Keratinocyte (primary cell): ENCODE results near the gene ERFL. TPM values are rescaled to one million over a fixed set of nuclear protein-coding genes. Genes with fewer than 3 reads are reported as not detected.

ENCODE experiments used
- DNase-seq: peaks from one replicate; pipeline ENCODE4 v3.0.0-alpha.2; 2011; ENCODE audit warnings: low read depth, missing footprints, low spot score
- FAIRE-seq: peaks from 2 replicates; lab custom pipeline; 2011; peaks lifted over from hg19 to GRCh38; lab: Jason Lieb, UNC
- H2AFZ ChIP-seq: 2 replicates; pipeline ENCODE4 v1.6.0; 2012; ENCODE audit warnings: low read length, control low read depth, inconsistent platforms; ENCODE audit not compliant: control insufficient read depth
- H3K27ac ChIP-seq: 2 replicates; pipeline ENCODE4 v1.5.1; 2011; ENCODE audit warnings: low read length; ENCODE audit not compliant: control insufficient read depth, insufficient read depth
- H3K27me3 ChIP-seq: 3 replicates; pipeline ENCODE4 v1.6.0; 2011; ENCODE audit warnings: low read length; ENCODE audit not compliant: control insufficient read depth, insufficient read depth; ENCODE audit errors: extremely low read depth
- H3K36me3 ChIP-seq, 2 experiments: 2 replicates in 1 of 2; 3 replicates in 1 of 2; pipeline ENCODE4 v1.5.1; 2011; ENCODE audit warnings: low read length in 2 of 2, mild to moderate bottlenecking in 1 of 2; ENCODE audit not compliant: control insufficient read depth in 2 of 2, insufficient read depth in 2 of 2; ENCODE audit errors: extremely low read depth in 1 of 2
- H3K4me1 ChIP-seq: 3 replicates; pipeline ENCODE4 v1.5.1; 2011; ENCODE audit warnings: low read length; ENCODE audit not compliant: control insufficient read depth, insufficient read depth; ENCODE audit errors: extremely low read depth
- H3K4me2 ChIP-seq: 3 replicates; pipeline ENCODE4 v1.6.0; 2011; ENCODE audit warnings: low read depth, low read length; ENCODE audit not compliant: control insufficient read depth, insufficient read depth; ENCODE audit errors: extremely low read depth
- H3K4me3 ChIP-seq, 3 experiments: fragments of 200-600 bp in 1 of 3; sonication (generic) in 1 of 3; 2 replicates in 2 of 3; 3 replicates in 1 of 3; pipeline ENCODE4 v1.5.1; 2011 to 2016; ENCODE audit warnings: low read length in 3 of 3, mild to moderate bottlenecking in 3 of 3, control low read depth in 2 of 3, inconsistent platforms in 1 of 3, low read depth in 1 of 3, mixed read lengths in 1 of 3, mixed run types in 1 of 3, moderate library complexity in 1 of 3; ENCODE audit not compliant: control insufficient read depth in 2 of 3, insufficient read depth in 2 of 3; ENCODE audit errors: extremely low read depth in 1 of 3
- H3K79me2 ChIP-seq: 2 replicates; pipeline ENCODE4 v1.6.0; 2012; ENCODE audit warnings: low read length; ENCODE audit not compliant: control insufficient read depth, insufficient read depth
- H3K9ac ChIP-seq: 3 replicates; pipeline ENCODE4 v1.6.0; 2011; ENCODE audit warnings: low read length; ENCODE audit not compliant: control insufficient read depth, insufficient read depth; ENCODE audit errors: extremely low read depth
- H3K9me1 ChIP-seq: 3 replicates; pipeline ENCODE4 v1.6.0; 2011; ENCODE audit warnings: low read length; ENCODE audit not compliant: control insufficient read depth, insufficient read depth; ENCODE audit errors: extremely low read depth
- H3K9me3 ChIP-seq: 2 replicates; pipeline ENCODE4 v1.5.1; 2012; ENCODE audit warnings: low read depth, low read length; ENCODE audit not compliant: control insufficient read depth
- H4K20me1 ChIP-seq: 3 replicates; pipeline ENCODE4 v1.6.0; 2011; ENCODE audit warnings: low read length; ENCODE audit not compliant: control insufficient read depth, insufficient read depth; ENCODE audit errors: extremely low read depth
- CTCF ChIP-seq, 3 experiments: IDR thresholded peaks in 1 of 3; conservative IDR thresholded peaks in 1 of 3; optimal IDR thresholded peaks in 1 of 3; 2 replicates in 2 of 3; 3 replicates in 1 of 3; pipeline versions ENCODE3 to v1.5.1; 2011; ENCODE audit warnings: low read length in 3 of 3, mild to moderate bottlenecking in 3 of 3, moderate library complexity in 2 of 3, control low read depth in 1 of 3, inconsistent platforms in 1 of 3; ENCODE audit not compliant: insufficient read depth in 2 of 3; ENCODE audit errors: extremely low read depth in 1 of 3
- EZH2 ChIP-seq: IDR thresholded peaks from one replicate; pipeline ENCODE4 v1.6.1; 2012; ENCODE audit warnings: inconsistent platforms, mild to moderate bottlenecking, low read length, moderate library complexity
- dilution Hi-C: fragments of 300-500 bp; cut with MboI; formaldehyde crosslinking; loops from one replicate; pipeline ENCODE4 v1.7.0; 2020; ENCODE audit warnings: low sequenced_read_pairs; ENCODE audit not compliant: extremely low pct_ligation_motif_present
- polyA plus RNA-seq, 5 experiments: library from polyadenylated mRNA; depleted of rRNA in 3 of 5; stranded (reverse) in 3 of 5; stranded (forward) in 1 of 5; unstranded in 1 of 5; fragments of >200 nt; gene quantifications; 1 replicate in 1 of 5; 2 replicates in 3 of 5; 3 replicates in 1 of 5; pipeline versions ENCODE4 v1.2.1 to v1.2.3, GENCODE V29; 2011 to 2012; ENCODE audit warnings: missing spikeins in 2 of 5, low read depth in 1 of 5, low replicate concordance in 1 of 5

The ERFL gene
- polyA plus RNA-seq, 1 donor (not counting 4 experiments of a cell fraction or from before 2014, with no cell fraction given), result not detected

- Histone ChIP-seq H3K9me3 (no peaks in the 10 kb centered on the region), H3K79me2 (peaks cover 42% of the 10 kb centered on the region), H3K27ac (peak overlapping the region; percentile 83), H3K4me1 (peaks cover 45% of the 10 kb centered on the region), H4K20me1 (no peaks in the 10 kb centered on the region), H3K36me3 (peaks cover 8% of the 10 kb centered on the region in 2 experiments), H2AFZ (peak overlapping the region; percentile 71), H3K27me3 (no peaks in the 10 kb centered on the region), H3K4me2 (peak overlapping the region; percentile 96), H3K9ac (peak overlapping the region; percentile 93), H3K4me3 (peak overlapping the region; percentile 94 to 99 (median 99)), H3K9me1 (peaks cover 6% of the 10 kb centered on the region)
- FAIRE-seq (peak; percentile 44), DNase-seq (peak; percentile 78)
- TF ChIP-seq CTCF (optimal IDR thresholded peaks at IDR 0.05 in 1 of 3, IDR thresholded peaks at IDR 0.05 in 1 of 3, conservative IDR thresholded peaks at IDR 0.05 in 1 of 3; ENCODE audit: extremely low read depth in 1 of 3, insufficient read depth in 2 of 3, low read length in 3 of 3), result peak in 1 of 3 experiments; percentile 24
- TF ChIP-seq EZH2, result no peak
- dilution Hi-C loops, result no loop called here
These were observed 44.2 kb downstream of the ERFL start for GRCh38 chr19:41883821-41884733.

DNA sequence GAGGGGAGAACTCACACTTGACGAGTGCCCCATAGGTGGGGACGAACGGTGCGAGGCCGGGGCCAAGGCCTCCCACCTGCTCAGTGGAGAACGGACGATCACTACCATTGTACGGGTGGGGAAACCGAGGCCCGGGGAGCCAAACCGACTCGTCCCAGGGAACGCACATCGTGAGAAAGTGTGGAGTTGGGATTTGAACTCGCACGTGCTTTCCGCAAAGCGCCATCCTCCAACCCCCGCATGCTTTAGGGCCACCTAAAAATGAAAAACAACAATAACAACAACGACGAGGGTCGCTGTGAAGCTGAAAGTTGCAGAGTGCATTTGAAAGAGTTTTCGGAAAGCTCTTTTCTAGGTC lies 44.8 kb downstream of the ERFL start:
- peaks cover 37% of the 10 kb centered on the region for H3K79me2 ChIP-seq
- H3K4me3 ChIP-seq, result peak overlapping the region; percentile 94 to 99 (median 99)
- H3K9me3 ChIP-seq, result no peaks in the 10 kb centered on the region
- FAIRE-seq (peak; percentile 20), DNase-seq (no peak)
- peaks cover 43% of the 10 kb centered on the region for H3K4me1 ChIP-seq
- H3K36me3 ChIP-seq, result peaks cover 3 to 4% of the 10 kb centered on the region in 2 experiments
- H3K27ac ChIP-seq, result peak overlapping the region; percentile 81
- H2AFZ ChIP-seq, result peak overlapping the region; percentile 44
- peak overlapping the region; percentile 92 for H3K9ac ChIP-seq
- peak overlapping the region; percentile 85 for H3K4me2 ChIP-seq
- dilution Hi-C loops, result no loop called here
- H3K27me3 ChIP-seq, result no peaks in the 10 kb centered on the region
- H3K9me1 ChIP-seq, result peaks cover 6% of the 10 kb centered on the region
- H4K20me1 ChIP-seq, result no peaks in the 10 kb centered on the region
- TF ChIP-seq CTCF (optimal IDR thresholded peaks at IDR 0.05 in 1 of 3, IDR thresholded peaks at IDR 0.05 in 1 of 3, conservative IDR thresholded peaks at IDR 0.05 in 1 of 3; ENCODE audit: extremely low read depth in 1 of 3, insufficient read depth in 2 of 3, low read length in 3 of 3) (no peak), EZH2 (no peak)
